ENCODE data around the gene HEG1.

Gene HEG1

GRCh38 chr3:125033135-125033534, 22.7 kb downstream of the HEG1 start:
- no peak overlapping the region for H3K4me3 ChIP-seq (replicated peaks; ENCODE audit: low read depth, low read length)
- no peak for DNase-seq (ENCODE audit: low read depth)
- no peak for TF ChIP-seq CTCF (IDR thresholded peaks at IDR 0.05; ENCODE audit: low read length, missing control alignments)

GRCh38 chr3:125032683-125033082, 23.1 kb downstream of the HEG1 start:
- DNase-seq (ENCODE audit: low read depth), result no peak
- no peak for TF ChIP-seq CTCF (IDR thresholded peaks at IDR 0.05; ENCODE audit: low read length, missing control alignments)
- H3K4me3 ChIP-seq (replicated peaks; ENCODE audit: low read depth, low read length), result no peak overlapping the region

- DNase-seq (ENCODE audit: low read depth), result peak; percentile 48
- no peak overlapping the region for H3K4me3 ChIP-seq (replicated peaks; ENCODE audit: low read depth, low read length)
- TF ChIP-seq CTCF (IDR thresholded peaks at IDR 0.05; ENCODE audit: low read length, missing control alignments), result no peak
These were observed 23.6 kb downstream of the HEG1 start for GRCh38 chr3:125032100-125032643.

GRCh38 chr3:125031544-125031943, 24.3 kb downstream of the HEG1 start:
- DNase-seq (ENCODE audit: low read depth), result no peak
- no peak overlapping the region for H3K4me3 ChIP-seq (replicated peaks; ENCODE audit: low read depth, low read length)
- TF ChIP-seq CTCF (IDR thresholded peaks at IDR 0.05; ENCODE audit: low read length, missing control alignments), result no peak

GRCh38 chr3:125028657-125029056, 27.1 kb downstream of the HEG1 start:
- no peak overlapping the region for H3K4me3 ChIP-seq (replicated peaks; ENCODE audit: low read depth, low read length)
- no peak for TF ChIP-seq CTCF (IDR thresholded peaks at IDR 0.05; ENCODE audit: low read length, missing control alignments)
- no peak for DNase-seq (ENCODE audit: low read depth)

- DNase-seq (ENCODE audit: low read depth), result no peak
- no peak overlapping the region for H3K4me3 ChIP-seq (replicated peaks; ENCODE audit: low read depth, low read length)
- no peak for TF ChIP-seq CTCF (IDR thresholded peaks at IDR 0.05; ENCODE audit: low read length, missing control alignments)
These were observed 30.2 kb downstream of the HEG1 start for GRCh38 chr3:125025642-125026041.

GRCh38 chr3:125024817-125025216, 31.0 kb downstream of the HEG1 start:
- no peak for TF ChIP-seq CTCF (IDR thresholded peaks at IDR 0.05; ENCODE audit: low read length, missing control alignments)
- no peak for DNase-seq (ENCODE audit: low read depth)

More at GRCh38 chr3:125024817-125025216, 31.0 kb downstream of the HEG1 start:
- no peak overlapping the region for H3K4me3 ChIP-seq (replicated peaks; ENCODE audit: low read depth, low read length)
